ENCODE measurements around the gene TGFBR3.

DNA sequence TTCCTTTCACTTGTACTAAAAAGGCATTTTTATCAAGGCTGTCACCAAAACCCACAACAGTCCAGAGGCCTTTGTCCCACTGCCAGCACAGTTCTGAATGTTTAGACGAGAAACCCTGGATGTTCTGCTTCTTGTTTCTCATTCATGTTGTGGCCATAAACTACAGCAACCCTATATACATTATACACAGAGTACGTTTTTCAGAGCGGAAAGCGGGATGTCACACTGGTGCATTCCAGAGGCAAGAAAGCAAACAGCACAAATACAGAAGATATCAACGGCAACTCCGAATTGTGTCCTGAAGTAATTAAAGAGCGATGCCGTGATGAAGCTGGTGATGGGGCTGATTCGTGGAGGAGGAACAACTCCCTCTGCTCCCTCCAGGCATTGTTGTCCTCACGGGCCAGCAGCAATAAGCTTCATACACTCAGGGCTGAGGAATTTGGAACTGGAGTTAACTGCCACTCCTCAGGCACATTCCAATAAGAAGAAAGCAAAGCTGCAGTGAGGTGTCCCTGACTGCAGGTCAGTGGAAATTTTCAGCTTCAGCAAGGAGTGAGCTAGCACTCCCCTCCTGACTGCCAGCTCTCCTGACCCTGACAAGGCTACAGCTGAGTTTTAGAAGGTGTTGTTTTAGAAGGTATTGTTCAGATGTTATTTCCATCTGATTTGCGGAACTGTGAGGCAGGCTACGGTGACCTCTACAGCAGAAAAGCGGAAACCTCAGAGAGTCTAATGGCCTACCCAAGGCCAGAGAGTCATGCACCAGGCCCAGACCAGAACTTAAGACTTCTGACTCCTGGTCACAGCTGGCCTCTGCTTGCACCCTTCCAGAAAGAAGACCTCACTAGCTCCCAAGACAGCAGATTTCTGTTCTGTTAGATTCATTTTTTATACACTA is 149.0 kb downstream of the TGFBR3 start:
- TF ChIP-seq, protein P1, sequence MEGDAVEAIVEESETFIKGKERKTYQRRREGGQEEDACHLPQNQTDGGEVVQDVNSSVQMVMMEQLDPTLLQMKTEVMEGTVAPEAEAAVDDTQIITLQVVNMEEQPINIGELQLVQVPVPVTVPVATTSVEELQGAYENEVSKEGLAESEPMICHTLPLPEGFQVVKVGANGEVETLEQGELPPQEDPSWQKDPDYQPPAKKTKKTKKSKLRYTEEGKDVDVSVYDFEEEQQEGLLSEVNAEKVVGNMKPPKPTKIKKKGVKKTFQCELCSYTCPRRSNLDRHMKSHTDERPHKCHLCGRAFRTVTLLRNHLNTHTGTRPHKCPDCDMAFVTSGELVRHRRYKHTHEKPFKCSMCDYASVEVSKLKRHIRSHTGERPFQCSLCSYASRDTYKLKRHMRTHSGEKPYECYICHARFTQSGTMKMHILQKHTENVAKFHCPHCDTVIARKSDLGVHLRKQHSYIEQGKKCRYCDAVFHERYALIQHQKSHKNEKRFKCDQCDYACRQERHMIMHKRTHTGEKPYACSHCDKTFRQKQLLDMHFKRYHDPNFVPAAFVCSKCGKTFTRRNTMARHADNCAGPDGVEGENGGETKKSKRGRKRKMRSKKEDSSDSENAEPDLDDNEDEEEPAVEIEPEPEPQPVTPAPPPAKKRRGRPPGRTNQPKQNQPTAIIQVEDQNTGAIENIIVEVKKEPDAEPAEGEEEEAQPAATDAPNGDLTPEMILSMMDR (IDR thresholded peaks at IDR 0.05), result no peak
- peak in 2 of 3 donors; percentile 41 to 58 for TF ChIP-seq POLR2AphosphoS5 (IDR thresholded peaks at IDR 0.05)
- TF ChIP-seq EP300 (IDR thresholded peaks at IDR 0.05), result no peak

Data from stomach (tissue), 4 donors.